ENCODE measurements around the gene FAM229A. TPM values are rescaled to one million over a fixed set of nuclear protein-coding genes. Genes with fewer than 3 reads are reported as not detected.

Gene FAM229A
- total and polyA plus RNA-seq, 2 experiments from 2014 or later: 3.6 to 4.2 TPM

DNA sequence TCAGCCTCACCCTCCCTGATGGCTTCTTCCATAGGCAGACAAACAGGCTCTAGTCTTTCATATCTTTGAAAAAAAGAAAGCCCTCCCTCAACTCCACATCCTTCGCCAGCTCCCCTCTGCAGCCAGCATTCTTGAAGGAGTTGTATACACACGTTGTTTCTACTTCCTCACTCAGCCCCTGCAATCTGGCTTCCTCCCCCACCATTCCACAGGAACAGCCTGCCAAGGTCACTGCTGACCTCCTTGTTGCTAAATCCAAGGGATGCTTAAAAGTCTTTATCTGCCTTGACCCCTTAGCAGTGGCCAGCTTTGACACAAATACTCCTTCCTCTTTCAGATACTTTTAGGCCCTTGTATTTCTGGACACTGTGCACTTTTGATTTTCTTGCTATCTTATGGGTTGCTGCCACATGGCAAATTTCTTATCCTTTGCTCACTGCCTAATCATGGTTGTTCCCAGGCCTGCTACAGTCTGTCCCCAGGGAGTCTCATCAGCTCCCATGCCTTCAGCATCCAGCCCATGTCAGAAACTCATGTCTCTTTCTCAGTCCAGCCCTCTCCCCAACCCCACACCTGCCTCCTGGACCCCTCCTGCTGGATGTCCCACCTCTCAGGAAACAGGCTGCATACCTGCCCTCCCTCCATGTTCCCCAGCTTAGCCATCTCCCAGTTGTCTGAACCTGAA is 8.3 kb downstream of the FAM229A start:
- Mint-ChIP-seq H3K4me1 (peaks cover 18% of the 10 kb centered on the region), H3K27me3 (ENCODE audit: insufficient read depth, low read depth, poor library complexity) (peaks cover 24% of the 10 kb centered on the region), H3K9me3 (peaks cover 18% of the 10 kb centered on the region), H3K27ac (0 out of 2 replicates have a peak overlapping the region, but pooled peaks have one; percentile 2), H3K4me3 (peak overlapping the region; percentile 12; the same call in 1 of the 3 replicates), H3K36me3 (ENCODE audit: low read depth) (peaks cover 7% of the 10 kb centered on the region)
- peaks cover 10% of the 10 kb centered on the region; the same call in 1 of the 2 replicates for H3K9me2 ChIP-seq (ENCODE audit: insufficient read depth)
- H3K27me3 ChIP-seq (ENCODE audit: insufficient read depth): peaks cover 21% of the 10 kb centered on the region
- no peaks in the 10 kb centered on the region for H4K20me1 ChIP-seq (replicated peaks; ENCODE audit: insufficient read depth)
- H3K36me3 ChIP-seq (ENCODE audit: insufficient read depth): no peaks in the 10 kb centered on the region
- no peak for DNase-seq (ENCODE audit: low spot score)
- no peak for TF ChIP-seq POLR2AphosphoS5 (IDR thresholded peaks at IDR 0.05; ENCODE audit: low read depth)
- no peak overlapping the region for H3K27ac ChIP-seq (ENCODE audit: low read depth)
- no peak overlapping the region for H2AFZ ChIP-seq
- no peaks in the 10 kb centered on the region; the same call in 1 of the 2 replicates for H3K4me1 ChIP-seq (ENCODE audit: insufficient read depth)
- H3K4me2 ChIP-seq: no peak overlapping the region
- no peak overlapping the region for H3K4me3 ChIP-seq
- peaks cover 13% of the 10 kb centered on the region; the same call in 1 of the 2 replicates for H3F3A ChIP-seq (replicated peaks; ENCODE audit: low read depth)
- H3K79me2 ChIP-seq (replicated peaks; ENCODE audit: insufficient read depth): no peaks in the 10 kb centered on the region
- no peak for ATAC-seq

- Histone ChIP-seq H4K20me1 (replicated peaks; ENCODE audit: insufficient read depth) (no peaks in the 10 kb centered on the region), H3K27me3 (ENCODE audit: insufficient read depth) (peaks cover 20% of the 10 kb centered on the region), H3K27ac (ENCODE audit: low read depth) (no peak overlapping the region), H3K4me3 (no peak overlapping the region), H3F3A (replicated peaks; ENCODE audit: low read depth) (peaks cover 13% of the 10 kb centered on the region; the same call in 1 of the 2 replicates), H3K9me2 (ENCODE audit: insufficient read depth) (peaks cover 10% of the 10 kb centered on the region; the same call in 1 of the 2 replicates), H3K36me3 (ENCODE audit: insufficient read depth) (no peaks in the 10 kb centered on the region), H3K79me2 (replicated peaks; ENCODE audit: insufficient read depth) (no peaks in the 10 kb centered on the region), H3K4me2 (no peak overlapping the region), H2AFZ (no peak overlapping the region), H3K4me1 (ENCODE audit: insufficient read depth) (no peaks in the 10 kb centered on the region; the same call in 1 of the 2 replicates)
- ATAC-seq: no peak
- Mint-ChIP-seq H3K27ac (0 out of 2 replicates have a peak overlapping the region, but pooled peaks have one; percentile 2), H3K4me1 (peaks cover 18% of the 10 kb centered on the region), H3K4me3 (peak overlapping the region; percentile 51), H3K36me3 (ENCODE audit: low read depth) (peaks cover 7% of the 10 kb centered on the region), H3K9me3 (peaks cover 18% of the 10 kb centered on the region), H3K27me3 (ENCODE audit: insufficient read depth, low read depth, poor library complexity) (peaks cover 24% of the 10 kb centered on the region)
- DNase-seq (ENCODE audit: low spot score): no peak
- TF ChIP-seq NANOG (IDR thresholded peaks at IDR 0.05; ENCODE audit: borderline replicate concordance): no peak
- no peak for TF ChIP-seq EZH2 (IDR thresholded peaks at IDR 0.05; ENCODE audit: low read depth, unreplicated experiment)
- no peak for TF ChIP-seq CTCF (conservative IDR thresholded peaks at IDR 0.05; ENCODE audit: low read depth in 2 of 2)
Observed at GRCh38 chr1:32353431-32353830, 8.9 kb downstream of the FAM229A start.

- H3K36me3 ChIP-seq (ENCODE audit: insufficient read depth): no peaks in the 10 kb centered on the region
- TF ChIP-seq ZNF331 (CRISPR knock-in tag; IDR thresholded peaks at IDR 0.05; ENCODE audit: low read depth) (no peak), STAT1 (IDR thresholded peaks at IDR 0.05; ENCODE audit: unreplicated experiment) (no peak), POLR2AphosphoS5 (IDR thresholded peaks at IDR 0.05; ENCODE audit: low read depth) (no peak), CREB1 (CRISPR knock-in tag; IDR thresholded peaks at IDR 0.05; ENCODE audit: low read depth) (no peak), ZNF114 (CRISPR knock-in tag; IDR thresholded peaks at IDR 0.05) (no peak), CTCF (conservative IDR thresholded peaks at IDR 0.05; ENCODE audit: low read depth in 2 of 2) (no peak)
- Mint-ChIP-seq H3K27ac (no peak overlapping the region), H3K27me3 (ENCODE audit: insufficient read depth, low read depth, poor library complexity) (peaks cover 24% of the 10 kb centered on the region), H3K36me3 (ENCODE audit: low read depth) (peaks cover 7% of the 10 kb centered on the region), H3K4me3 (peak overlapping the region; percentile 51), H3K4me1 (peaks cover 18% of the 10 kb centered on the region), H3K9me3 (peaks cover 18% of the 10 kb centered on the region)
- H3K4me1 ChIP-seq (ENCODE audit: insufficient read depth): no peaks in the 10 kb centered on the region; the same call in 1 of the 2 replicates
- ATAC-seq: no peak
- DNase-seq (ENCODE audit: low spot score): no peak
- peaks cover 10% of the 10 kb centered on the region; the same call in 1 of the 2 replicates for H3K9me2 ChIP-seq (ENCODE audit: insufficient read depth)
- no peak overlapping the region for H3K4me3 ChIP-seq
- H4K20me1 ChIP-seq (replicated peaks; ENCODE audit: insufficient read depth): no peaks in the 10 kb centered on the region
- no peak overlapping the region for H2AFZ ChIP-seq
- no peaks in the 10 kb centered on the region for H3K79me2 ChIP-seq (replicated peaks; ENCODE audit: insufficient read depth)
- H3F3A ChIP-seq (replicated peaks; ENCODE audit: low read depth): peaks cover 13% of the 10 kb centered on the region; the same call in 1 of the 2 replicates
- H3K27me3 ChIP-seq (ENCODE audit: insufficient read depth): peaks cover 17% of the 10 kb centered on the region
- no peak overlapping the region for H3K27ac ChIP-seq (ENCODE audit: low read depth)
- no peak overlapping the region for H3K4me2 ChIP-seq
Observed at GRCh38 chr1:32352831-32353383, 9.4 kb downstream of the FAM229A start.

Data from GM23338 (cell line).